Fibroblast of mammary gland (primary cell): ENCODE data around the gene CIPC.

Experiments used
- DNase-seq: peaks from one replicate; pipeline ENCODE4 v3.0.0-alpha.2; 2010; ENCODE audit warnings: low read depth
- H3K4me3 ChIP-seq: 2 replicates; pipeline ENCODE4 v1.5.1; 2011; ENCODE audit warnings: low read depth, mild to moderate bottlenecking, low read length, moderate library complexity; ENCODE audit not compliant: control insufficient read depth
- CTCF ChIP-seq: conservative IDR thresholded peaks from 2 replicates; pipeline ENCODE4 v1.5.1; 2011; ENCODE audit warnings: low read depth, low read length, inconsistent platforms; ENCODE audit not compliant: control insufficient read depth, insufficient read depth

CIPC gene

GRCh38 chr14:77110286-77110685 is 12.2 kb downstream of the CIPC start:
- no peak for DNase-seq
- no peak for TF ChIP-seq CTCF
- no peak overlapping the region for H3K4me3 ChIP-seq

- no peak for DNase-seq
- H3K4me3 ChIP-seq, result no peak overlapping the region
- TF ChIP-seq CTCF, result no peak
These were observed 13.0 kb downstream of the CIPC start for GRCh38 chr14:77111021-77111420.

- TF ChIP-seq CTCF, result no peak
- H3K4me3 ChIP-seq, result no peak overlapping the region
- DNase-seq, result no peak
These were observed 15.6 kb downstream of the CIPC start for GRCh38 chr14:77113644-77114043.

GRCh38 chr14:77114609-77115008 is 16.6 kb downstream of the CIPC start:
- no peak for TF ChIP-seq CTCF
- H3K4me3 ChIP-seq, result no peak overlapping the region
- no peak for DNase-seq

GRCh38 chr14:77116172-77116817 is 18.2 kb downstream of the CIPC start:
- no peak for DNase-seq
- no peak overlapping the region for H3K4me3 ChIP-seq
- TF ChIP-seq CTCF, result no peak

GRCh38 chr14:77119851-77120250 is 21.8 kb downstream of the CIPC start:
- no peak for DNase-seq
- no peak overlapping the region for H3K4me3 ChIP-seq
- TF ChIP-seq CTCF, result no peak
